CD4-positive, alpha-beta T cell (primary cell): ENCODE data around the gene EIF1. TPM values are rescaled to one million over a fixed set of nuclear protein-coding genes. Genes with fewer than 3 reads are reported as not detected.
A peak's percentile ranks its signal among the peaks of the same experiment; 100 is the strongest.
"Not testable (repeated sequence)": the region's sequence is repeated elsewhere in the genome, so short reads cannot be mapped to it uniquely, and the experiment has no call there.

ENCODE experiments used
- ATAC-seq: fragments of 200-7000 bp; cut with Tn5 transposase; one replicate; pipeline ENCODE4 v1.10.0; 2022; ENCODE audit warnings: mild to moderate bottlenecking; ENCODE audit not compliant: poor library complexity
- CTCF ChIA-PET: fragments of 350-600 bp; sonication (Branson Sonifier 250); formaldehyde crosslinking; loops from one replicate; lab custom pipeline; 2021; ENCODE audit warnings: antibody characterized with exemption, inconsistent platforms; lab: Charles Lee
- POLR2A ChIA-PET: fragments of 350-600 bp; sonication (Branson Sonifier 250); formaldehyde crosslinking; loops from one replicate; lab custom pipeline; 2021; ENCODE audit warnings: antibody characterized with exemption, inconsistent platforms; lab: Charles Lee
- DNase-seq, 14 experiments: peaks; one replicate each; pipeline ENCODE4 v3.0.0-alpha.2; 2013 to 2020; ENCODE audit warnings: mixed read lengths in 2 of 14
- H3K27ac ChIP-seq, 2 donors: one replicate each; pipeline versions ENCODE4 v1.5.1 to v1.7.0; 2013; ENCODE audit warnings: low read length in 2 of 2, low read depth in 1 of 2, mild to moderate bottlenecking in 1 of 2
- H3K27me3 ChIP-seq, 2 experiments: 1 replicate in 1 of 2; 2 replicates in 1 of 2; pipeline versions ENCODE4 v1.6.1 to v1.7.0; 2013; ENCODE audit warnings: low read length in 2 of 2, control low read depth in 1 of 2, mild to moderate bottlenecking in 1 of 2, moderate library complexity in 1 of 2; ENCODE audit not compliant: insufficient read depth in 2 of 2, control insufficient read depth in 1 of 2
- H3K36me3 ChIP-seq: one replicate; pipeline ENCODE4 v1.6.1; 2013; ENCODE audit warnings: low read length, control low read depth; ENCODE audit not compliant: insufficient read depth
- H3K4me1 ChIP-seq: one replicate; pipeline ENCODE4 v1.6.1; 2013; ENCODE audit warnings: low read length, control low read depth; ENCODE audit not compliant: insufficient read depth
- H3K4me3 ChIP-seq: one replicate; pipeline ENCODE4 v1.5.1; 2013; ENCODE audit warnings: mild to moderate bottlenecking, low read length, moderate library complexity
- H3K9me3 ChIP-seq, 2 experiments: 1 replicate in 1 of 2; 2 replicates in 1 of 2; pipeline versions ENCODE4 v1.6.1 to v1.7.0; 2013; ENCODE audit warnings: low read length in 2 of 2, mild to moderate bottlenecking in 2 of 2, control low read depth in 1 of 2, moderate library complexity in 1 of 2; ENCODE audit not compliant: control insufficient read depth in 1 of 2, insufficient read depth in 1 of 2
- H3K27ac Mint-ChIP-seq: one replicate; pipeline ENCODE4 v1.8.0; 2020; ENCODE audit warnings: mixed read lengths
- H3K27me3 Mint-ChIP-seq: one replicate; pipeline ENCODE4 v1.8.0; 2021; ENCODE audit warnings: mixed read lengths
- H3K36me3 Mint-ChIP-seq: one replicate; pipeline ENCODE4 v1.8.0; 2021; ENCODE audit warnings: low read depth, mixed read lengths
- H3K4me1 Mint-ChIP-seq: one replicate; pipeline ENCODE4 v1.8.0; 2021; ENCODE audit warnings: low read depth, mixed read lengths
- H3K4me3 Mint-ChIP-seq: one replicate; pipeline ENCODE4 v1.8.0; 2020; ENCODE audit warnings: mild to moderate bottlenecking, mixed read lengths
- H3K9me3 Mint-ChIP-seq: one replicate; pipeline ENCODE4 v1.8.0; 2020; ENCODE audit warnings: mixed read lengths
- CTCF ChIP-seq: fragments of 200-600 bp; IDR thresholded peaks from one replicate; pipeline ENCODE4 v1.8.0; 2022; ENCODE audit warnings: antibody characterized with exemption, mild to moderate bottlenecking
- intact Hi-C, 2 experiments: fragments of 100-400 bp; cut with DNase I in 1 of 2; cut with micrococcal nuclease in 1 of 2; formaldehyde crosslinking; loops; one replicate each; pipeline versions ENCODE4 v1.15.1 to v1.9.0; 2023 to 2025; cut with DNase I, micrococcal nuclease
- total RNA-seq, 174 experiments: library from RNA in 2 of 174; stranded (reverse) in 2 of 174; gene quantifications; one replicate each; pipeline ENCODE4 v1.2.3 and lab custom pipeline; 2021 to 2026

Gene EIF1
- total RNA-seq, 2 experiments from 2014 or later: 3,351 to 3,391 TPM

GRCh38 chr17:41697122-41697962 is 8.7 kb downstream of the EIF1 start:
- CTCF ChIA-PET: no interaction called here
- intact Hi-C loops: no loop called here

GRCh38 chr17:41700843-41701242 is 12.2 kb downstream of the EIF1 start:
- H3K4me3 ChIP-seq, CTCF ChIA-PET, H3K9me3 Mint-ChIP-seq, H3K27me3 Mint-ChIP-seq, H3K36me3 ChIP-seq, H3K4me1 ChIP-seq, DNase-seq, ATAC-seq, H3K9me3 ChIP-seq, H3K27me3 ChIP-seq, H3K27ac ChIP-seq, H3K4me3 Mint-ChIP-seq, H3K36me3 Mint-ChIP-seq, H3K27ac Mint-ChIP-seq, intact Hi-C loops: not testable (repeated sequence)
- H3K4me1 Mint-ChIP-seq: peaks cover 14% of the 10 kb centered on the region
- POLR2A ChIA-PET: interaction anchor here (1.0 to 1.2 kb wide), 3 partner anchors 9 to 12 kb away, joined by 3 to 4 read pairs (median 3); partner anchors contain the start of gene EIF1

More at GRCh38 chr17:41697122-41697962, 8.7 kb downstream of the EIF1 start:
- Histone ChIP-seq H3K4me1 (peaks cover 7% of the 10 kb centered on the region), H3K9me3 (no peaks in the 10 kb centered on the region), H3K27ac (no peak overlapping the region), H3K36me3 (peaks cover 28% of the 10 kb centered on the region), H3K27me3 (no peaks in the 10 kb centered on the region), H3K4me3 (no peak overlapping the region)
- H3K4me3 Mint-ChIP-seq: no peak overlapping the region
- peaks cover 27% of the 10 kb centered on the region for H3K36me3 Mint-ChIP-seq
- DNase-seq: peak in 2 of 14 experiments; percentile 50 to 53
- H3K27ac Mint-ChIP-seq: no peak overlapping the region
- no peak for ATAC-seq
- no peak for TF ChIP-seq CTCF
- peaks cover 23% of the 10 kb centered on the region for H3K4me1 Mint-ChIP-seq
- POLR2A ChIA-PET: no interaction called here
- H3K27me3 Mint-ChIP-seq: peaks cover 5% of the 10 kb centered on the region
- no peaks in the 10 kb centered on the region for H3K9me3 Mint-ChIP-seq

- Mint-ChIP-seq H3K4me3 (no peak overlapping the region), H3K4me1 (peaks cover 6% of the 10 kb centered on the region), H3K36me3 (no peaks in the 10 kb centered on the region), H3K9me3 (no peaks in the 10 kb centered on the region), H3K27ac (no peak overlapping the region), H3K27me3 (peaks cover 5% of the 10 kb centered on the region)
- no peaks in the 10 kb centered on the region for H3K36me3 ChIP-seq
- H3K27me3 ChIP-seq: no peaks in the 10 kb centered on the region
- TF ChIP-seq CTCF: no peak
- POLR2A ChIA-PET: interaction anchor here (1.0 kb wide), 1 partner anchor 13 kb away, joined by 5 read pairs; no protein-coding TSS in a partner anchor
- H3K9me3 ChIP-seq: no peaks in the 10 kb centered on the region
- H3K27ac ChIP-seq: no peak overlapping the region
- no peak overlapping the region for H3K4me3 ChIP-seq
- CTCF ChIA-PET: interaction anchor here (1.1 kb wide), 1 partner anchor 37 kb away, joined by 3 read pairs; no protein-coding TSS in a partner anchor
- H3K4me1 ChIP-seq: peaks cover 3% of the 10 kb centered on the region
- ATAC-seq (no peak), DNase-seq (no peak)
- intact Hi-C loops: no loop called here
Measured at GRCh38 chr17:41702712-41703111, 14.0 kb downstream of the EIF1 start.
